ENCODE results near the gene RPL22. TPM values are rescaled to one million over a fixed set of nuclear protein-coding genes. Genes with fewer than 3 reads are reported as not detected.

The RPL22 gene
- total and polyA plus RNA-seq, 4 donors: 38.9 to 105 (median 77.3) TPM

DNA sequence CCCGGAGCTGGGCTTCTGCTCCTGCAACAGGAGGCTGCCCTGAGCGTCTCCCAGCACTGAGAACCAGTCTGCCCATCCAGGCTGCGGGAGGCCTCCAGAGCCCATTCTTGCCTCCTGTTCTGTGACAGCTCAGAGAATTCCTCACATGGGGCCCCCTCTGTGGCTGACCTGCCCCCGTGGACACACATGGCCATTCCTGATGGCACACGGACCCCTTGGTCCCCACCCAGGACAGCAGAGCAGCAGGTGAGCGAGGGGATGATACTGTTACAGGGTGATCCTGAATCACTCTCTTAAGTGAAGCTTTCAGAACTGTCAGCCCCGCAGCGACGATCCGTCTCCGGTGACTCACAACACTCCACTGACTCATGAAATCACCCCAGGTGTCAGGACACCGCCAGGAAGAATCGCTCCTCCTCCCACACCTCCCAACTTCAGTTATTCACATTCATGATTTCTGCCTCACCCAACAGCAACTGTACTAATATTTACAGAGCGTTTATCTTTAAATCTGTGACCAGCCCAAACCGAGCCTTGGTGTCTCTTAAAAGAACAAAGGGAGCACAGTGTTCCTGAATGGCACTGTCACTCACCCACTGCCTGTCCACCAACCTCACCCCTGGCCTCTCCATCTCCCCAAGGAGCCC, 41.7 kb downstream of the RPL22 start:
- Histone ChIP-seq H3K9me3 (ENCODE audit: control insufficient read depth in 4 of 4, low read length in 3 of 4) (no peaks in the 10 kb centered on the region), H3K27ac (ENCODE audit: low read depth in 1 of 2, low read length in 2 of 2) (no peak overlapping the region), H3K36me3 (ENCODE audit: control insufficient read depth in 4 of 4, insufficient read depth in 3 of 4, low read depth in 1 of 4, low read length in 3 of 4) (no peaks in the 10 kb centered on the region), H3K27me3 (ENCODE audit: control insufficient read depth in 4 of 4, insufficient read depth in 4 of 4, low read length in 3 of 4) (no peaks in the 10 kb centered on the region), H3K9ac (ENCODE audit: low read depth in 1 of 2, low read length in 2 of 2) (no peak overlapping the region), H3K4me3 (ENCODE audit: low read depth in 1 of 3, low read length in 3 of 3) (no peak overlapping the region), H3K4me1 (ENCODE audit: control insufficient read depth in 4 of 4, insufficient read depth in 4 of 4, low read length in 3 of 4) (no peaks in the 10 kb centered on the region)
- DNase-seq (ENCODE audit: low spot score): no peak
- TF ChIP-seq HNF4G (IDR thresholded peaks at IDR 0.05) (no peak), GABPA (IDR thresholded peaks at IDR 0.05 in 1 of 2, conservative IDR thresholded peaks at IDR 0.05 in 1 of 2) (no peak), RAD21 (IDR thresholded peaks at IDR 0.05) (no peak), SP1 (IDR thresholded peaks at IDR 0.05) (no peak), NR2F2 (IDR thresholded peaks at IDR 0.05) (no peak), FOXA2 (IDR thresholded peaks at IDR 0.05) (no peak), RXRA (IDR thresholded peaks at IDR 0.05) (no peak), JUND (IDR thresholded peaks at IDR 0.05) (no peak)
- TF ChIP-seq, protein P1, sequence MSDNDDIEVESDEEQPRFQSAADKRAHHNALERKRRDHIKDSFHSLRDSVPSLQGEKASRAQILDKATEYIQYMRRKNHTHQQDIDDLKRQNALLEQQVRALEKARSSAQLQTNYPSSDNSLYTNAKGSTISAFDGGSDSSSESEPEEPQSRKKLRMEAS (IDR thresholded peaks at IDR 0.05): no peak
- TF ChIP-seq, protein P2, sequence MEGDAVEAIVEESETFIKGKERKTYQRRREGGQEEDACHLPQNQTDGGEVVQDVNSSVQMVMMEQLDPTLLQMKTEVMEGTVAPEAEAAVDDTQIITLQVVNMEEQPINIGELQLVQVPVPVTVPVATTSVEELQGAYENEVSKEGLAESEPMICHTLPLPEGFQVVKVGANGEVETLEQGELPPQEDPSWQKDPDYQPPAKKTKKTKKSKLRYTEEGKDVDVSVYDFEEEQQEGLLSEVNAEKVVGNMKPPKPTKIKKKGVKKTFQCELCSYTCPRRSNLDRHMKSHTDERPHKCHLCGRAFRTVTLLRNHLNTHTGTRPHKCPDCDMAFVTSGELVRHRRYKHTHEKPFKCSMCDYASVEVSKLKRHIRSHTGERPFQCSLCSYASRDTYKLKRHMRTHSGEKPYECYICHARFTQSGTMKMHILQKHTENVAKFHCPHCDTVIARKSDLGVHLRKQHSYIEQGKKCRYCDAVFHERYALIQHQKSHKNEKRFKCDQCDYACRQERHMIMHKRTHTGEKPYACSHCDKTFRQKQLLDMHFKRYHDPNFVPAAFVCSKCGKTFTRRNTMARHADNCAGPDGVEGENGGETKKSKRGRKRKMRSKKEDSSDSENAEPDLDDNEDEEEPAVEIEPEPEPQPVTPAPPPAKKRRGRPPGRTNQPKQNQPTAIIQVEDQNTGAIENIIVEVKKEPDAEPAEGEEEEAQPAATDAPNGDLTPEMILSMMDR (IDR thresholded peaks at IDR 0.05; ENCODE audit: low read depth, low read length, missing input control): no peak
- 56% methylated on average over 15 of the region's 15 CpGs for WGBS

DNA sequence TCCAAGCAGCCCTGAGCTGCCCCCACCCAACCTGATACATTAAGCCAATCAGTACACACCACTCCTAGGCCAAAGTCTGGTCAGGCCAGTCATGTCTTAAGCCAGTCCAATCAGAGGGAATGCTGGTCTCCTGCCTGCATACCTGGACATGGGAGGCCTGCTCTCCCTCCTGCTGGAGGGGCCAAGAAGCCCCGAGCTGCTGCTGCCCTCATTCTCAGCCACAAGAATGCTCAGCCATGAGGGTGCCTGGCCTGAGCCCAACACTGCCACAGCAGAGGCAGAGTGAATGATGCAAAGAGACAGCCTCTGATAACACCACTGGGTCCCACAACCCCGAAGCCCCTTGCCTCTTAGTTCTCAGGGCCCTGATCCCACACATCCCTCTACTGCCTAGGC, 42.3 kb downstream of the RPL22 start:
- DNase-seq (ENCODE audit: low spot score): no peak
- Histone ChIP-seq H3K27ac (ENCODE audit: low read depth in 1 of 2, low read length in 2 of 2) (no peak overlapping the region), H3K9ac (ENCODE audit: low read depth in 1 of 2, low read length in 2 of 2) (no peak overlapping the region), H3K27me3 (ENCODE audit: control insufficient read depth in 4 of 4, insufficient read depth in 4 of 4, low read length in 3 of 4) (no peaks in the 10 kb centered on the region), H3K4me3 (ENCODE audit: low read depth in 1 of 3, low read length in 3 of 3) (no peak overlapping the region), H3K9me3 (ENCODE audit: control insufficient read depth in 4 of 4, low read length in 3 of 4) (no peaks in the 10 kb centered on the region), H3K36me3 (ENCODE audit: control insufficient read depth in 4 of 4, insufficient read depth in 3 of 4, low read depth in 1 of 4, low read length in 3 of 4) (no peaks in the 10 kb centered on the region), H3K4me1 (ENCODE audit: control insufficient read depth in 4 of 4, insufficient read depth in 4 of 4, low read length in 3 of 4) (no peaks in the 10 kb centered on the region)
- TF ChIP-seq HNF4A (conservative IDR thresholded peaks at IDR 0.05): no peak
- TF ChIP-seq, protein P3, sequence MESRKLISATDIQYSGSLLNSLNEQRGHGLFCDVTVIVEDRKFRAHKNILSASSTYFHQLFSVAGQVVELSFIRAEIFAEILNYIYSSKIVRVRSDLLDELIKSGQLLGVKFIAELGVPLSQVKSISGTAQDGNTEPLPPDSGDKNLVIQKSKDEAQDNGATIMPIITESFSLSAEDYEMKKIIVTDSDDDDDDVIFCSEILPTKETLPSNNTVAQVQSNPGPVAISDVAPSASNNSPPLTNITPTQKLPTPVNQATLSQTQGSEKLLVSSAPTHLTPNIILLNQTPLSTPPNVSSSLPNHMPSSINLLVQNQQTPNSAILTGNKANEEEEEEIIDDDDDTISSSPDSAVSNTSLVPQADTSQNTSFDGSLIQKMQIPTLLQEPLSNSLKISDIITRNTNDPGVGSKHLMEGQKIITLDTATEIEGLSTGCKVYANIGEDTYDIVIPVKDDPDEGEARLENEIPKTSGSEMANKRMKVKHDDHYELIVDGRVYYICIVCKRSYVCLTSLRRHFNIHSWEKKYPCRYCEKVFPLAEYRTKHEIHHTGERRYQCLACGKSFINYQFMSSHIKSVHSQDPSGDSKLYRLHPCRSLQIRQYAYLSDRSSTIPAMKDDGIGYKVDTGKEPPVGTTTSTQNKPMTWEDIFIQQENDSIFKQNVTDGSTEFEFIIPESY (IDR thresholded peaks at IDR 0.05): no peak
- no peak for TF ChIP-seq NR2F2 (IDR thresholded peaks at IDR 0.05)
- no peak for TF ChIP-seq SP1 (IDR thresholded peaks at IDR 0.05)
- no peak for TF ChIP-seq FOXA2 (IDR thresholded peaks at IDR 0.05)
- TF ChIP-seq, protein P4, sequence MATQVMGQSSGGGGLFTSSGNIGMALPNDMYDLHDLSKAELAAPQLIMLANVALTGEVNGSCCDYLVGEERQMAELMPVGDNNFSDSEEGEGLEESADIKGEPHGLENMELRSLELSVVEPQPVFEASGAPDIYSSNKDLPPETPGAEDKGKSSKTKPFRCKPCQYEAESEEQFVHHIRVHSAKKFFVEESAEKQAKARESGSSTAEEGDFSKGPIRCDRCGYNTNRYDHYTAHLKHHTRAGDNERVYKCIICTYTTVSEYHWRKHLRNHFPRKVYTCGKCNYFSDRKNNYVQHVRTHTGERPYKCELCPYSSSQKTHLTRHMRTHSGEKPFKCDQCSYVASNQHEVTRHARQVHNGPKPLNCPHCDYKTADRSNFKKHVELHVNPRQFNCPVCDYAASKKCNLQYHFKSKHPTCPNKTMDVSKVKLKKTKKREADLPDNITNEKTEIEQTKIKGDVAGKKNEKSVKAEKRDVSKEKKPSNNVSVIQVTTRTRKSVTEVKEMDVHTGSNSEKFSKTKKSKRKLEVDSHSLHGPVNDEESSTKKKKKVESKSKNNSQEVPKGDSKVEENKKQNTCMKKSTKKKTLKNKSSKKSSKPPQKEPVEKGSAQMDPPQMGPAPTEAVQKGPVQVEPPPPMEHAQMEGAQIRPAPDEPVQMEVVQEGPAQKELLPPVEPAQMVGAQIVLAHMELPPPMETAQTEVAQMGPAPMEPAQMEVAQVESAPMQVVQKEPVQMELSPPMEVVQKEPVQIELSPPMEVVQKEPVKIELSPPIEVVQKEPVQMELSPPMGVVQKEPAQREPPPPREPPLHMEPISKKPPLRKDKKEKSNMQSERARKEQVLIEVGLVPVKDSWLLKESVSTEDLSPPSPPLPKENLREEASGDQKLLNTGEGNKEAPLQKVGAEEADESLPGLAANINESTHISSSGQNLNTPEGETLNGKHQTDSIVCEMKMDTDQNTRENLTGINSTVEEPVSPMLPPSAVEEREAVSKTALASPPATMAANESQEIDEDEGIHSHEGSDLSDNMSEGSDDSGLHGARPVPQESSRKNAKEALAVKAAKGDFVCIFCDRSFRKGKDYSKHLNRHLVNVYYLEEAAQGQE (IDR thresholded peaks at IDR 0.05): no peak
- TF ChIP-seq, protein P5, sequence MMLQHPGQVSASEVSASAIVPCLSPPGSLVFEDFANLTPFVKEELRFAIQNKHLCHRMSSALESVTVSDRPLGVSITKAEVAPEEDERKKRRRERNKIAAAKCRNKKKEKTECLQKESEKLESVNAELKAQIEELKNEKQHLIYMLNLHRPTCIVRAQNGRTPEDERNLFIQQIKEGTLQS (IDR thresholded peaks at IDR 0.05): no peak
- TF ChIP-seq, protein P2 (IDR thresholded peaks at IDR 0.05; ENCODE audit: low read depth, low read length, missing input control): no peak
- TF ChIP-seq RAD21 (IDR thresholded peaks at IDR 0.05): no peak
- no peak for TF ChIP-seq HNF4G (IDR thresholded peaks at IDR 0.05)
- no peak for TF ChIP-seq YY1 (IDR thresholded peaks at IDR 0.05)
- TF ChIP-seq, protein P1 (IDR thresholded peaks at IDR 0.05): no peak
- TF ChIP-seq FOXA1 (IDR thresholded peaks at IDR 0.05): no peak
- no peak for TF ChIP-seq EGR1 (IDR thresholded peaks at IDR 0.05; ENCODE audit: low read depth in 2 of 2)
- 63% methylated on average over 2 of the region's 2 CpGs for WGBS
